Daoy (cell line): ENCODE results near the gene RC3H1. TPM values are rescaled to one million over a fixed set of nuclear protein-coding genes. Genes with fewer than 3 reads are reported as not detected.

Source experiments
- DNase-seq: peaks from one replicate; pipeline ENCODE4 v3.0.0-alpha.2; 2015; ENCODE audit warnings: low read depth
- total RNA-seq: library from RNA; depleted of rRNA; stranded (reverse); fragments of >200 nt; shearing (Covaris generic); gene quantifications from 2 replicates; pipeline ENCODE4 v1.2.3, GENCODE V29; 2014; rRNA removed

RC3H1 gene
- total RNA-seq, 1 experiment from 2014 or later = 11.5 TPM

DNA sequence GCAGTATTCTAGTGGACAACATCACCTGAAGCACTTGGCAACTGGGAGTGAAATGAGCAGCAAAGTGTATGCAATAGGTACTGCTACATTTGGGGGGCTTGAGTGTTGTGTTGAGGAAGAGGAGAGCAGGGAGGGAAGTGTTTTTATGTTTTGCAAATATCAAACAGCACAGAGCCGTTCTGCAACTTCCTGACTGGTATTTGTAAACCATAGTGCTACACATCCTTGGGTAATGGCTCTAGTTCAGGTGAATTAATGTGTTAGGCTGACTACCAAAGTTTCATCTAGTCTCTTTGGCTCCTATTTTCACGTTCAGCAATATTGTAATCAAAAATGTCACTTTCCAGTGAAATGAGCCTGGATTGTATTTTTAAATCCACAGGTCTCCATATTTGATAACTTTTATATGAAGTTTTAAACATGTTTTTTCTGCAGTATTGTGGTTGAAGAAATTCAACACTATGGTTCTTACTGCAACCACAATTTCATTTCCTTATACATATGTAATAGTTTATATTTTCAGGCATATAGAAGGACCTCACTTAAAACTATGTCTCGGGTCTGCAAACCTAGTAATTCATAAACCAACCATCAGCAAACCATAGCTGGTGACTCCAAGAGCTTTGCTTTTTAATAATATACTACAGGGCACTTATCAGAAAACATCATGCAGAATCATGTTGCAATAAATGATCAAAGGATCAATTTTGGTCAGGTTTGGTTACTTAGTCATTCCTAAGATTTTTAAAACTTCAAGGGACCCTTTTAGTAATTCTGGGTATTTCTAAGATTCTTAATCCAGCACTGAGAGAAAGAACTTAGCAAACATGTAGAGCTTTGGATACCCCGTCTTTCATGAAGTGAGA, 135.2 kb downstream of the RC3H1 start:
- DNase-seq = no peak

DNA sequence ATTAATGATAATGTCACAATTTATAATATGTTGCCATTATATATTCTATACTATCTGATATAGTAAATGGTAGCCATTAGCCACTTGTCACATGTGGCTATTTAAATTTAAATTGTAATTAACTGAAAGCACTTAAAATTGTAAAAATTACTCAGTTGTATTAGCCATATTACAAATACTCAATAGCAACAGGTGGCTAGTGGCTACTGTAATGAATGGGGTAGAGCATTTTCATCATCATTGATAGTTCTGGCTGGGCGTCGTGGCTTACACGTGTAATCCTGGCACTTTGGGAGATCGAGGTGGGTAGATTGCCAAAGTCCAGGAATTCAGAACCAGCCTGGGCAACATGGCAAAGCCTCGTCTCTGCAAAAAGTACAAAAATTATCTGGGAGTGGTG, 137.5 kb downstream of the RC3H1 start:
- DNase-seq = no peak

Other genes with a start within 250 kb of the RC3H1 start
- 37.9 and 42.2 TPM in 2 replicates for gene DARS2, start 197.7 kb downstream of the RC3H1 start, total RNA-seq
- gene CENPL, start 197.5 kb downstream of the RC3H1 start, total RNA-seq = 40.6 and 50.7 TPM in 2 replicates
- gene GAS5, start 154.4 kb downstream of the RC3H1 start, total RNA-seq = 584 and 698 TPM in 2 replicates
- 3.2 and 3.5 TPM in 2 replicates for gene ZBTB37, start 154.0 kb downstream of the RC3H1 start, total RNA-seq
- gene SERPINC1, start 105.0 kb downstream of the RC3H1 start, total RNA-seq = not detected in 2 replicates
- 14.2 and 37.3 TPM in 2 replicates for gene RABGAP1L, start 137.2 kb upstream of the RC3H1 start, total RNA-seq